Prostate gland (tissue), 2 donors: ENCODE results near the gene PRSS1. TPM values are rescaled to one million over a fixed set of nuclear protein-coding genes. Genes with fewer than 3 reads are reported as not detected.

Experiments used
- small RNA-seq, 2 donors: library from RNA; depleted of rRNA; stranded (forward); fragments of <200 nt; gene quantifications; one replicate each; pipeline ENCODE3, GENCODE V24; 2016
- total RNA-seq, 2 donors: library from RNA; depleted of rRNA; stranded (reverse); fragments of >200 nt; gene quantifications; one replicate each; pipeline ENCODE4 v1.1.0, GENCODE V29; 2016

The PRSS1 gene
- total RNA-seq, 2 donors from 2014 or later, result not detected

Small RNA genes within 50 kb of the gene (small RNA-seq; reads per million reads assigned to genes)
- gene TRBD1 (0 reads per million in 2 donors), gene TRBJ1-1 (0 to 0.09 reads per million in 2 donors), gene TRBJ1-2 (0 reads per million in 2 donors), gene TRBJ1-3 (0 reads per million in 2 donors), gene TRBJ1-4 (0 reads per million in 2 donors), gene TRBJ1-5 (0 reads per million in 2 donors), gene TRBJ1-6 (0 reads per million in 2 donors), gene TRBJ2-1 (0 reads per million in 2 donors), gene TRBJ2-2 (0 reads per million in 2 donors), gene TRBJ2-2P (0 reads per million in 2 donors), gene TRBJ2-3 (0 reads per million in 2 donors), gene TRBJ2-4 (0 reads per million in 2 donors), gene TRBJ2-5 (0 reads per million in 2 donors), gene TRBJ2-6 (0 reads per million in 2 donors), gene TRBJ2-7 (0 reads per million in 2 donors)

Other genes with a start within 250 kb of the PRSS1 start
- gene PRSS2, start 21.5 kb downstream of the PRSS1 start, total RNA-seq, result not detected
- 100 to 1,000 TPM in 1 of 2 donors, 10 to 100 TPM in 1; 98.1 to 122 TPM for gene EPHB6, start 105.6 kb downstream of the PRSS1 start, total RNA-seq
- 10 to 100 TPM; 47.0 to 82.0 TPM for gene TRPV6, start 136.3 kb downstream of the PRSS1 start, total RNA-seq
- not detected for gene TRPV5, start 184.3 kb downstream of the PRSS1 start, total RNA-seq
- gene LLCFC1, start 190.0 kb downstream of the PRSS1 start, total RNA-seq, result 1 to 10 TPM in 1 of 2 donors, not detected in 1; 6.4 TPM
- 10 to 100 TPM in 1 of 2 donors, under 1 TPM in 1; 0.09 to 61.5 TPM for gene KEL, start 212.9 kb downstream of the PRSS1 start, total RNA-seq